Cardiac muscle cell (in vitro differentiated cells and primary cell): ENCODE results near the gene WIF1. TPM values are rescaled to one million over a fixed set of nuclear protein-coding genes. Genes with fewer than 3 reads are reported as not detected.

ENCODE experiments used
- DNase-seq, 2 donors: peaks; one replicate each; pipeline versions ENCODE4 v3.0.0 to v3.0.0-alpha.2; 2010 to 2017; ENCODE audit warnings: low read depth in 1 of 2, low spot score in 1 of 2
- H3K27ac ChIP-seq: fragments of 200-600 bp; sonication (generic); 2 replicates; pipeline ENCODE4 v1.5.1; 2016
- H3K27me3 ChIP-seq: fragments of 200-600 bp; sonication (generic); 2 replicates; pipeline ENCODE4 v1.6.0; 2016; ENCODE audit warnings: control low read depth
- H3K36me3 ChIP-seq: fragments of 200-600 bp; sonication (generic); 2 replicates; pipeline ENCODE4 v1.5.1; 2016; ENCODE audit warnings: control low read depth
- H3K4me1 ChIP-seq: fragments of 200-600 bp; sonication (generic); 2 replicates; pipeline ENCODE4 v1.8.1; 2017; ENCODE audit warnings: low read depth, mild to moderate bottlenecking, mixed run types
- H3K4me3 ChIP-seq: fragments of 200-600 bp; sonication (generic); 2 replicates; pipeline ENCODE4 v1.5.1; 2016; ENCODE audit warnings: mild to moderate bottlenecking
- H3K9me3 ChIP-seq: fragments of 200-600 bp; sonication (generic); 2 replicates; pipeline ENCODE4 v1.5.1; 2017; ENCODE audit warnings: low read depth, mild to moderate bottlenecking, control low read depth
- polyA plus RNA-seq: library from polyadenylated mRNA; unstranded; fragments of >200 nt; fragmentation: Nextera tagmentation; extraction: Ambion mirVana; gene quantifications from 2 replicates; pipeline ENCODE4 v1.2.1, GENCODE V29; 2016
- total RNA-seq: library from RNA; depleted of rRNA; stranded (reverse); fragments of >200 nt; gene quantifications from 2 replicates; pipeline ENCODE4 v1.2.3, GENCODE V29; 2016
- TF ChIP-seq, protein P1 (sequence below): IDR thresholded peaks from 2 replicates; pipeline ENCODE4 v1.5.1; 2012; ENCODE audit warnings: low read depth, mild to moderate bottlenecking, low read length

The WIF1 gene
- total and polyA plus RNA-seq, 2 experiments from 2014 or later: not detected

DNA sequence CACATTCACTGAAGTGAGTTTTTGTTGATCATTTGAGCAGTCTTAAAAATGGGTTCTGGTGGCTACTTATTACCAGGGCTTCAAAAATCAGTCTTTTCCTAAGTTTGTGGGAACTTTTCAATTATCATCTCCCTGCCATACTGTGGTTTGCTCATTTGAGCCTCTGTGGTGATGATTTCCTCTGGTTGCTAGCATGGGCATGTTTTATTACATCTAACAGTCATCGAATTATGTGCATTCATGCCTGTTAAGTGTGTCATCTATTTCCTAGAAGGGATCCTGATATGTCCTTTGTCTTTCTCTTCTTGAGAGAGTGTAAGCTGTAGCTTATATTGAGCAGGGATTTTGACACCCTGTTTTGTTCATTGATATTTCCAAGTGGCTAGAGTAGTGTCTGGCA is 116.8 kb downstream of the WIF1 start:
- Histone ChIP-seq H3K4me1 (peaks cover 3% of the 10 kb centered on the region), H3K27ac (no peak overlapping the region), H3K4me3 (no peak overlapping the region), H3K27me3 (no peaks in the 10 kb centered on the region), H3K9me3 (no peaks in the 10 kb centered on the region), H3K36me3 (no peaks in the 10 kb centered on the region)
- TF ChIP-seq, protein P1, sequence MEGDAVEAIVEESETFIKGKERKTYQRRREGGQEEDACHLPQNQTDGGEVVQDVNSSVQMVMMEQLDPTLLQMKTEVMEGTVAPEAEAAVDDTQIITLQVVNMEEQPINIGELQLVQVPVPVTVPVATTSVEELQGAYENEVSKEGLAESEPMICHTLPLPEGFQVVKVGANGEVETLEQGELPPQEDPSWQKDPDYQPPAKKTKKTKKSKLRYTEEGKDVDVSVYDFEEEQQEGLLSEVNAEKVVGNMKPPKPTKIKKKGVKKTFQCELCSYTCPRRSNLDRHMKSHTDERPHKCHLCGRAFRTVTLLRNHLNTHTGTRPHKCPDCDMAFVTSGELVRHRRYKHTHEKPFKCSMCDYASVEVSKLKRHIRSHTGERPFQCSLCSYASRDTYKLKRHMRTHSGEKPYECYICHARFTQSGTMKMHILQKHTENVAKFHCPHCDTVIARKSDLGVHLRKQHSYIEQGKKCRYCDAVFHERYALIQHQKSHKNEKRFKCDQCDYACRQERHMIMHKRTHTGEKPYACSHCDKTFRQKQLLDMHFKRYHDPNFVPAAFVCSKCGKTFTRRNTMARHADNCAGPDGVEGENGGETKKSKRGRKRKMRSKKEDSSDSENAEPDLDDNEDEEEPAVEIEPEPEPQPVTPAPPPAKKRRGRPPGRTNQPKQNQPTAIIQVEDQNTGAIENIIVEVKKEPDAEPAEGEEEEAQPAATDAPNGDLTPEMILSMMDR: no peak
- no peak for DNase-seq

Other genes with a start within 250 kb of the WIF1 start
- 69.2 and 82.1 TPM in 2 replicates for gene LEMD3, start 48.3 kb upstream of the WIF1 start, total RNA-seq
- 17.3 and 21.8 TPM in 2 replicates for gene LEMD3, start 48.3 kb upstream of the WIF1 start, polyA plus RNA-seq
- 41.0 and 44.0 TPM in 2 replicates for gene MSRB3, start 157.4 kb upstream of the WIF1 start, total RNA-seq
- 72.4 and 76.7 TPM in 2 replicates for gene MSRB3, start 157.4 kb upstream of the WIF1 start, polyA plus RNA-seq